ENCODE measurements around the gene TBX3. TPM values are rescaled to one million over a fixed set of nuclear protein-coding genes. Genes with fewer than 3 reads are reported as not detected.

The TBX3 gene
- total and polyA plus RNA-seq, 4 donors = 5.8 to 26.8 (median 17.6) TPM

DNA sequence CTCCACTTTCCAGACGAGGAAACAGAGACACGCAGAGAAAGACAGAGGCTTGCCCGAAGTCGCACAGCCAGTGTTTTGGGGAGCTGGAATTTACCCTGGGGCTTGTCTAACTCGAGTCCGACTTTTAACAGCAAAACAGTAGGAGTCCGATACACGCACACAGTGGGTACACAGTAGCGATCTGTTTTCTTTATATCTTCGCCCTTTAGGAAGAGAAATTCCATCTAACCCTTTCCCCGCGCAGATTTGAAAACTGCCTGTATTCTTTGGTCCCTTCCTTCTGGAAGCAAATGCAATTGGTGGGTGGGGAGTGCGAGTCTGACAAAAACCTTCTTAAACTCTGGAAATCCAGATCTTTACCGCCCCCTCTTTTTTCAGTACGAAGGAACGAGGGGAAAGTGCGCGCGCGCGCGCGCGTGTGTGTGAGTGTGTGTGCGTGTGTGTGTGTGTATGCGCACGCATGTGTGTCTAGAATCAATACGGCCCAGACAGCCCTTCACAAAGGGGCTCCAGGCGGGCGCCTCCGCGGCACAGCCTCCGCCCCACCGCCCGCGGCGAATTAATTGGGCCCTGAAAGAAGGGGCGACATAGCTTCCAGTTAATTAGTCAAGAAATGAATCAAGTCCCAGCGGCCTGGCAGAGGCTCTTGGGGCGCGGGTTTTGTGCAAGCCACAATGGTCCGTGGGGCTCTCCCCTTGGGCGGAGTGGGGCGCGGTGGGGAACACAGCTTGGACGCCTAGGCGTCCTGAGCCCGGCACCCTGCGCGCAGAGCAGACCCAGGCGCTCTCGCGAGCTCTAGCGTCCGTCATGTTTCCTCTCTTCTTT is 14.0 kb upstream of the TBX3 start (continued):
- TF ChIP-seq, protein P1, sequence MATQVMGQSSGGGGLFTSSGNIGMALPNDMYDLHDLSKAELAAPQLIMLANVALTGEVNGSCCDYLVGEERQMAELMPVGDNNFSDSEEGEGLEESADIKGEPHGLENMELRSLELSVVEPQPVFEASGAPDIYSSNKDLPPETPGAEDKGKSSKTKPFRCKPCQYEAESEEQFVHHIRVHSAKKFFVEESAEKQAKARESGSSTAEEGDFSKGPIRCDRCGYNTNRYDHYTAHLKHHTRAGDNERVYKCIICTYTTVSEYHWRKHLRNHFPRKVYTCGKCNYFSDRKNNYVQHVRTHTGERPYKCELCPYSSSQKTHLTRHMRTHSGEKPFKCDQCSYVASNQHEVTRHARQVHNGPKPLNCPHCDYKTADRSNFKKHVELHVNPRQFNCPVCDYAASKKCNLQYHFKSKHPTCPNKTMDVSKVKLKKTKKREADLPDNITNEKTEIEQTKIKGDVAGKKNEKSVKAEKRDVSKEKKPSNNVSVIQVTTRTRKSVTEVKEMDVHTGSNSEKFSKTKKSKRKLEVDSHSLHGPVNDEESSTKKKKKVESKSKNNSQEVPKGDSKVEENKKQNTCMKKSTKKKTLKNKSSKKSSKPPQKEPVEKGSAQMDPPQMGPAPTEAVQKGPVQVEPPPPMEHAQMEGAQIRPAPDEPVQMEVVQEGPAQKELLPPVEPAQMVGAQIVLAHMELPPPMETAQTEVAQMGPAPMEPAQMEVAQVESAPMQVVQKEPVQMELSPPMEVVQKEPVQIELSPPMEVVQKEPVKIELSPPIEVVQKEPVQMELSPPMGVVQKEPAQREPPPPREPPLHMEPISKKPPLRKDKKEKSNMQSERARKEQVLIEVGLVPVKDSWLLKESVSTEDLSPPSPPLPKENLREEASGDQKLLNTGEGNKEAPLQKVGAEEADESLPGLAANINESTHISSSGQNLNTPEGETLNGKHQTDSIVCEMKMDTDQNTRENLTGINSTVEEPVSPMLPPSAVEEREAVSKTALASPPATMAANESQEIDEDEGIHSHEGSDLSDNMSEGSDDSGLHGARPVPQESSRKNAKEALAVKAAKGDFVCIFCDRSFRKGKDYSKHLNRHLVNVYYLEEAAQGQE (IDR thresholded peaks at IDR 0.05) = no peak
- TF ChIP-seq, protein P2, sequence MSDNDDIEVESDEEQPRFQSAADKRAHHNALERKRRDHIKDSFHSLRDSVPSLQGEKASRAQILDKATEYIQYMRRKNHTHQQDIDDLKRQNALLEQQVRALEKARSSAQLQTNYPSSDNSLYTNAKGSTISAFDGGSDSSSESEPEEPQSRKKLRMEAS (IDR thresholded peaks at IDR 0.05) = no peak

DNA sequence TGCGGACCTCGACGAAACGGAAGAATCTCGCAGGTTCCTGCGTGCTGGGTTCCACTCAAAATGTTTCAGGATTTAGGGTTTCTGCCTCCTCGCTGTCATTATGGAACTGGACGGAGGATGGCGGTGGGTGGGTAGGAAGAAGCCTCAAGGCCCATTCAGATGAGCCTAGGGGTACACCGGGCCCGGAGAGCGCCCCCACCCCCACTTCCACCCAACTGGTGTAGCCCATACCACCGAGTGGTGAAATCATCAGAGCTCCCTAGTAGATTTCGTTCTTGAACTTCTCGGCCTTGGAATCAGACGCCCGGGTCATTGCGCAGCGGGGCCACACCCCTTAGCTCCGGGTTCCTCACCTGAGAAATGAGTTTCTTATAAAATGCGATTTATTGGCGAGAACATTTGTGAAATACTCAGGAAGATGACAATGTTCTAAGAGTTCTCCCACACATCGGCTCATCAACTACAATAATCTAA is 13.3 kb upstream of the TBX3 start:
- no peak overlapping the region for H3K9ac ChIP-seq (ENCODE audit: low read depth in 1 of 2, low read length in 2 of 2)
- no peak for TF ChIP-seq GABPA (IDR thresholded peaks at IDR 0.05 in 1 of 2, conservative IDR thresholded peaks at IDR 0.05 in 1 of 2)
- TF ChIP-seq SP1 (IDR thresholded peaks at IDR 0.05) = no peak
- TF ChIP-seq, protein P1 (IDR thresholded peaks at IDR 0.05) = no peak
- TF ChIP-seq NR2F2 (IDR thresholded peaks at IDR 0.05) = no peak
- no peak for TF ChIP-seq RXRA (IDR thresholded peaks at IDR 0.05)
- TF ChIP-seq JUND (IDR thresholded peaks at IDR 0.05) = no peak
- TF ChIP-seq EGR1 (IDR thresholded peaks at IDR 0.05; ENCODE audit: low read depth in 2 of 2) = no peak
- TF ChIP-seq, protein P3, sequence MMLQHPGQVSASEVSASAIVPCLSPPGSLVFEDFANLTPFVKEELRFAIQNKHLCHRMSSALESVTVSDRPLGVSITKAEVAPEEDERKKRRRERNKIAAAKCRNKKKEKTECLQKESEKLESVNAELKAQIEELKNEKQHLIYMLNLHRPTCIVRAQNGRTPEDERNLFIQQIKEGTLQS (IDR thresholded peaks at IDR 0.05) = no peak
- no peak for TF ChIP-seq RAD21 (IDR thresholded peaks at IDR 0.05)
- no peak for TF ChIP-seq TAF1 (conservative IDR thresholded peaks at IDR 0.05)
- TF ChIP-seq, protein P4, sequence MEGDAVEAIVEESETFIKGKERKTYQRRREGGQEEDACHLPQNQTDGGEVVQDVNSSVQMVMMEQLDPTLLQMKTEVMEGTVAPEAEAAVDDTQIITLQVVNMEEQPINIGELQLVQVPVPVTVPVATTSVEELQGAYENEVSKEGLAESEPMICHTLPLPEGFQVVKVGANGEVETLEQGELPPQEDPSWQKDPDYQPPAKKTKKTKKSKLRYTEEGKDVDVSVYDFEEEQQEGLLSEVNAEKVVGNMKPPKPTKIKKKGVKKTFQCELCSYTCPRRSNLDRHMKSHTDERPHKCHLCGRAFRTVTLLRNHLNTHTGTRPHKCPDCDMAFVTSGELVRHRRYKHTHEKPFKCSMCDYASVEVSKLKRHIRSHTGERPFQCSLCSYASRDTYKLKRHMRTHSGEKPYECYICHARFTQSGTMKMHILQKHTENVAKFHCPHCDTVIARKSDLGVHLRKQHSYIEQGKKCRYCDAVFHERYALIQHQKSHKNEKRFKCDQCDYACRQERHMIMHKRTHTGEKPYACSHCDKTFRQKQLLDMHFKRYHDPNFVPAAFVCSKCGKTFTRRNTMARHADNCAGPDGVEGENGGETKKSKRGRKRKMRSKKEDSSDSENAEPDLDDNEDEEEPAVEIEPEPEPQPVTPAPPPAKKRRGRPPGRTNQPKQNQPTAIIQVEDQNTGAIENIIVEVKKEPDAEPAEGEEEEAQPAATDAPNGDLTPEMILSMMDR (IDR thresholded peaks at IDR 0.05; ENCODE audit: low read depth, low read length, missing input control) = no peak
- TF ChIP-seq YY1 (IDR thresholded peaks at IDR 0.05) = no peak
- TF ChIP-seq FOXA2 (IDR thresholded peaks at IDR 0.05) = no peak
- TF ChIP-seq, protein P5, sequence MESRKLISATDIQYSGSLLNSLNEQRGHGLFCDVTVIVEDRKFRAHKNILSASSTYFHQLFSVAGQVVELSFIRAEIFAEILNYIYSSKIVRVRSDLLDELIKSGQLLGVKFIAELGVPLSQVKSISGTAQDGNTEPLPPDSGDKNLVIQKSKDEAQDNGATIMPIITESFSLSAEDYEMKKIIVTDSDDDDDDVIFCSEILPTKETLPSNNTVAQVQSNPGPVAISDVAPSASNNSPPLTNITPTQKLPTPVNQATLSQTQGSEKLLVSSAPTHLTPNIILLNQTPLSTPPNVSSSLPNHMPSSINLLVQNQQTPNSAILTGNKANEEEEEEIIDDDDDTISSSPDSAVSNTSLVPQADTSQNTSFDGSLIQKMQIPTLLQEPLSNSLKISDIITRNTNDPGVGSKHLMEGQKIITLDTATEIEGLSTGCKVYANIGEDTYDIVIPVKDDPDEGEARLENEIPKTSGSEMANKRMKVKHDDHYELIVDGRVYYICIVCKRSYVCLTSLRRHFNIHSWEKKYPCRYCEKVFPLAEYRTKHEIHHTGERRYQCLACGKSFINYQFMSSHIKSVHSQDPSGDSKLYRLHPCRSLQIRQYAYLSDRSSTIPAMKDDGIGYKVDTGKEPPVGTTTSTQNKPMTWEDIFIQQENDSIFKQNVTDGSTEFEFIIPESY (IDR thresholded peaks at IDR 0.05) = no peak
- no peak for TF ChIP-seq HNF4A (conservative IDR thresholded peaks at IDR 0.05)
- no peak for TF ChIP-seq HNF4G (IDR thresholded peaks at IDR 0.05)
- TF ChIP-seq FOXA1 (IDR thresholded peaks at IDR 0.05) = no peak
- TF ChIP-seq, protein P2 (IDR thresholded peaks at IDR 0.05) = no peak
- H3K4me3 ChIP-seq (ENCODE audit: low read depth in 1 of 3, low read length in 3 of 3) = no peak overlapping the region
- WGBS = 40% methylated on average over 23 of the region's 23 CpGs
- no peaks in the 10 kb centered on the region for H3K36me3 ChIP-seq (ENCODE audit: control insufficient read depth in 4 of 4, insufficient read depth in 3 of 4, low read depth in 1 of 4, low read length in 3 of 4)
- H3K27me3 ChIP-seq (ENCODE audit: control insufficient read depth in 4 of 4, insufficient read depth in 4 of 4, low read length in 3 of 4) = no peaks in the 10 kb centered on the region
- H3K27ac ChIP-seq (ENCODE audit: low read depth in 1 of 2, low read length in 2 of 2) = no peak overlapping the region
- no peaks in the 10 kb centered on the region for H3K9me3 ChIP-seq (ENCODE audit: control insufficient read depth in 4 of 4, low read length in 3 of 4)
- H3K4me1 ChIP-seq (ENCODE audit: control insufficient read depth in 4 of 4, insufficient read depth in 4 of 4, low read length in 3 of 4) = peaks cover 0 to 17% (median 10%) of the 10 kb centered on the region in 4 donors
- no peak for DNase-seq (ENCODE audit: low spot score)

All from liver (tissue), 9 donors.